NCI-H1105 (cell line): ENCODE measurements around the gene ZNF197.
"Not testable (repeated sequence)": the region's sequence is repeated elsewhere in the genome, so short reads cannot be mapped to it uniquely, and the experiment has no call there.

Experiments
- DNase-seq: peaks from one replicate; lab custom pipeline; 2025; lab: John Stamatoyannopoulos, UW

ZNF197 gene

GRCh38 chr3:44624749-44625480, at the start of gene ZNF197:
TSS of gene ZNF197 (plus strand) at chr3:44625036. CDS start at chr3:44629155, 4,119 bp downstream.
- peak; percentile 80 for DNase-seq

- DNase-seq: no peak
Measured at GRCh38 chr3:44576613-44577012, 48.2 kb upstream of the ZNF197 start.

GRCh38 chr3:44577354-44577952, 47.4 kb upstream of the ZNF197 start:
- DNase-seq: not testable (repeated sequence)

- not testable (repeated sequence) for DNase-seq
Measured at GRCh38 chr3:44578316-44578715, 46.5 kb upstream of the ZNF197 start.

GRCh38 chr3:44578924-44579515, 45.8 kb upstream of the ZNF197 start:
- DNase-seq: not testable (repeated sequence)

GRCh38 chr3:44579749-44580148, 45.1 kb upstream of the ZNF197 start:
- not testable (repeated sequence) for DNase-seq

- DNase-seq: not testable (repeated sequence)
Measured at GRCh38 chr3:44580971-44581370, 43.9 kb upstream of the ZNF197 start.

- peak; percentile 74 for DNase-seq
Measured at GRCh38 chr3:44584646-44585501, 40.0 kb upstream of the ZNF197 start, which contains the start of gene ZNF660. TSS of gene ZNF660 (plus strand) at chr3:44584964. CDS start at chr3:44594194, 9,230 bp downstream.

GRCh38 chr3:44596621-44597020, 28.2 kb upstream of the ZNF197 start:
- DNase-seq: no peak

GRCh38 chr3:44601749-44602148, 23.1 kb upstream of the ZNF197 start:
- no peak for DNase-seq

- no peak for DNase-seq
Measured at GRCh38 chr3:44612678-44613077, 12.2 kb upstream of the ZNF197 start.

- no peak for DNase-seq
Measured at GRCh38 chr3:44628716-44629115, 3.9 kb downstream of the ZNF197 start.

GRCh38 chr3:44632193-44632592, 7.4 kb downstream of the ZNF197 start:
- DNase-seq: no peak

- DNase-seq: no peak
Measured at GRCh38 chr3:44642337-44642736, 17.5 kb downstream of the ZNF197 start.

GRCh38 chr3:44643024-44643423, 18.2 kb downstream of the ZNF197 start:
- DNase-seq: no peak

GRCh38 chr3:44647771-44648170, 22.9 kb downstream of the ZNF197 start:
- DNase-seq: no peak

- peak; percentile 58 for DNase-seq
Measured at GRCh38 chr3:44648564-44649229, 23.9 kb downstream of the ZNF197 start, which contains the start of gene ZNF35. TSS of gene ZNF35 (plus strand) at chr3:44648732. CDS start at chr3:44651068, 2,336 bp downstream.

- DNase-seq: no peak
Measured at GRCh38 chr3:44649709-44650108, 24.9 kb downstream of the ZNF197 start.

- DNase-seq: no peak
Measured at GRCh38 chr3:44654039-44654438, 29.2 kb downstream of the ZNF197 start.

- DNase-seq: no peak
Measured at GRCh38 chr3:44659015-44659414, 34.2 kb downstream of the ZNF197 start.

- no peak for DNase-seq
Measured at GRCh38 chr3:44659434-44659833, 34.6 kb downstream of the ZNF197 start.
